Epithelial cell of prostate (primary cell): Measurements from ENCODE around the gene TOM1L1.

Source experiments
- DNase-seq: peaks from one replicate; pipeline ENCODE4 v3.0.0-alpha.2; 2011; ENCODE audit warnings: low read depth, low spot score
- H3K27ac ChIP-seq: fragments of 450-650 bp; 2 replicates; pipeline ENCODE4 v1.5.1; 2017; ENCODE audit warnings: mild to moderate bottlenecking

The TOM1L1 gene

GRCh38 chr17:54891176-54891821 is 9.4 kb upstream of the TOM1L1 start:
- H3K27ac ChIP-seq, result no peak overlapping the region
- DNase-seq, result no peak

GRCh38 chr17:54892360-54892759 is 8.3 kb upstream of the TOM1L1 start:
- no peak for DNase-seq
- H3K27ac ChIP-seq, result no peak overlapping the region

- DNase-seq, result no peak
- no peak overlapping the region for H3K27ac ChIP-seq
Observed at GRCh38 chr17:54898576-54898975, 2.1 kb upstream of the TOM1L1 start.

- H3K27ac ChIP-seq, result no peak overlapping the region
- no peak for DNase-seq
Observed at GRCh38 chr17:54899201-54899600, 1.5 kb upstream of the TOM1L1 start.

- H3K27ac ChIP-seq, result peak overlapping the region; percentile 90
Observed at GRCh38 chr17:54899721-54900456, 763 bp upstream of the TOM1L1 start.

GRCh38 chr17:54901230-54901822 is 674 bp downstream of the TOM1L1 start:
- H3K27ac ChIP-seq, result peak overlapping the region; percentile 90
- DNase-seq, result no peak

More at GRCh38 chr17:54899721-54900456, 763 bp upstream of the TOM1L1 start:
- DNase-seq, result no peak

GRCh38 chr17:54902017-54902416 is 1.4 kb downstream of the TOM1L1 start:
- DNase-seq, result no peak
- H3K27ac ChIP-seq, result peak overlapping the region; percentile 90

GRCh38 chr17:54902611-54903010 is 2.0 kb downstream of the TOM1L1 start:
- DNase-seq, result no peak
- H3K27ac ChIP-seq, result peak overlapping the region; percentile 90

- H3K27ac ChIP-seq, result no peak overlapping the region
- DNase-seq, result no peak
Observed at GRCh38 chr17:54903375-54903774, 2.7 kb downstream of the TOM1L1 start.

- H3K27ac ChIP-seq, result no peak overlapping the region
- no peak for DNase-seq
Observed at GRCh38 chr17:54906683-54907082, 6.0 kb downstream of the TOM1L1 start.

GRCh38 chr17:54907376-54907775 is 6.7 kb downstream of the TOM1L1 start:
- DNase-seq, result no peak
- no peak overlapping the region for H3K27ac ChIP-seq

GRCh38 chr17:54909766-54910165 is 9.1 kb downstream of the TOM1L1 start:
- no peak overlapping the region for H3K27ac ChIP-seq
- no peak for DNase-seq

GRCh38 chr17:54916721-54917120 is 16.1 kb downstream of the TOM1L1 start:
- no peak for DNase-seq
- no peak overlapping the region for H3K27ac ChIP-seq

- H3K27ac ChIP-seq, result no peak overlapping the region
- DNase-seq, result no peak
Observed at GRCh38 chr17:54919425-54919824, 18.8 kb downstream of the TOM1L1 start.

GRCh38 chr17:54920819-54921218 is 20.2 kb downstream of the TOM1L1 start:
- DNase-seq, result no peak
- H3K27ac ChIP-seq, result no peak overlapping the region

- DNase-seq, result no peak
- H3K27ac ChIP-seq, result no peak overlapping the region
Observed at GRCh38 chr17:54924405-54924804, 23.8 kb downstream of the TOM1L1 start.

GRCh38 chr17:54927525-54927924 is 26.9 kb downstream of the TOM1L1 start:
- H3K27ac ChIP-seq, result no peak overlapping the region
- DNase-seq, result no peak

- no peak for DNase-seq
- no peak overlapping the region for H3K27ac ChIP-seq
Observed at GRCh38 chr17:54932711-54933110, 32.1 kb downstream of the TOM1L1 start.

GRCh38 chr17:54933921-54934320 is 33.3 kb downstream of the TOM1L1 start:
- no peak overlapping the region for H3K27ac ChIP-seq
- no peak for DNase-seq

- no peak overlapping the region for H3K27ac ChIP-seq
- no peak for DNase-seq
Observed at GRCh38 chr17:54935471-54935870, 34.8 kb downstream of the TOM1L1 start.

GRCh38 chr17:54937018-54937417 is 36.4 kb downstream of the TOM1L1 start:
- H3K27ac ChIP-seq, result no peak overlapping the region
- DNase-seq, result no peak
